ACHN (cell line): ENCODE data around the gene GFRA1.
"Not testable (repeated sequence)": the region's sequence is repeated elsewhere in the genome, so short reads cannot be mapped to it uniquely, and the experiment has no call there.

Source experiments
- DNase-seq: peaks from one replicate; pipeline ENCODE4 v3.0.0-alpha.2; 2015
- in situ Hi-C: cut with HindIII; loops from 2 replicates; pipeline ENCODE4 v1.10.0; 2017; ENCODE audit warnings: low sequenced_read_pairs, low pct_ligation_motif_present, low pct_unique_long_range_greater_than_20kb

The GFRA1 gene

DNA sequence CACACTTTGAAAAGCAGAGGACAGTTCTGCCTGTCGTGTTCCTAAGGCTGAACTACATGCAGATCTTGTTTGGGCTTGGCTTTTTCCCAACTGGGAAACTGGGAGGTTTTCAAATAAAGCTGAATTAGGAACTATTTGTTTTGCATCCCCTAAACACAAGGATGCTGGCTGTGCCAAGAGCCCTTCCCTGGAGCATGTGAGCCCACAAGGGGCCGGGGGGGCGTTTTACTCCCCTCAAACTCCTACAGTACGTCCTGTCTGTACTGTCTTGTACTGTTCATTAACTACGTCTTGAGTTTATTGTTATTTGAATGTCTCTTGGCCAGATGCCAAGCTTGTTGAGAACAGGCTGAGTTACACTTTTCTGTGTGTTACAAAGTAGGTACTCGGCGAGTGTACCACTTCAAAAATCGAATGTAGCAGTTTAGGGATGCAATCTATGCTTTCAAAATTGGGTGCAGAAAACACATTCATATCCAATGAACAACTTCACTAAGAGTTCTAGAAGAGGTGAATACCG, 94.9 kb downstream of the GFRA1 start:
- in situ Hi-C loops = no loop called here
- no peak for DNase-seq

GRCh38 chr10:116175231-116175630, 97.8 kb downstream of the GFRA1 start:
- no peak for DNase-seq
- in situ Hi-C loops = no loop called here

- DNase-seq = no peak
- in situ Hi-C loops = no loop called here
Observed at GRCh38 chr10:116171505-116171904, 101.5 kb downstream of the GFRA1 start.

- in situ Hi-C loops = no loop called here
- DNase-seq = peak; percentile 38
Observed at GRCh38 chr10:116170815-116171250, 102.2 kb downstream of the GFRA1 start.

DNA sequence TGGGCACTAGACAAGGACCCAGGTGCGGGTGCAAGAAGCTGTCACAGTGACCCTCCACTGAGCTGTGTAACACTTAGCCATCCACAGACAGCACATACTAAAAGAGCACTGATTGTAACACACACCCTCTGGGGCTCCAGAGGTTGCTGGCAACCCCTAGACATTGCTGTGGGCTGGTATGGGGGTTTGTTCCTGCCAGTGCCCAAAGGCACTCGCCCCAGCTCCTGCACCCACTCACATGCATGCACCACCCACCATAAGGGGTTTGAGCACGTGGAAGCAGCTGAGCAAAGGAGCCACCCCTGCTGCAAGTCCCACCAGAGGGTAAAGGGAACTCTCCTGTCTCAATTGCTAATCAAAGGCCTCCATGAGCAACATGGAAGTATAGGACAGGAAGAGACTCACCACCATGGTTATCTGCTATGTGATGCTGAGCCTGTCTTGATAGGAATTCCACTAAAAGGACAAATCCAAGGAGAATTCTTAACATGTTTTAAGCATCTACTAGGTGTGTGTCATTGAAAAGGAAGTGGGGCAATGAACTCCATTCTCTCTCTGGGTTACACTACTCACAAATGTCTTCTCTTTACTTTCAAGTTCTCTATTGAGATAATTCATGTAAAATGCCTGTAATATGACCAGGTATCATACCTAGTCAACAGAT, 103.1 kb downstream of the GFRA1 start:
- in situ Hi-C loops = no loop called here
- DNase-seq = no peak

- DNase-seq = no peak
- in situ Hi-C loops = no loop called here
Observed at GRCh38 chr10:116168745-116169144, 104.3 kb downstream of the GFRA1 start.

DNA sequence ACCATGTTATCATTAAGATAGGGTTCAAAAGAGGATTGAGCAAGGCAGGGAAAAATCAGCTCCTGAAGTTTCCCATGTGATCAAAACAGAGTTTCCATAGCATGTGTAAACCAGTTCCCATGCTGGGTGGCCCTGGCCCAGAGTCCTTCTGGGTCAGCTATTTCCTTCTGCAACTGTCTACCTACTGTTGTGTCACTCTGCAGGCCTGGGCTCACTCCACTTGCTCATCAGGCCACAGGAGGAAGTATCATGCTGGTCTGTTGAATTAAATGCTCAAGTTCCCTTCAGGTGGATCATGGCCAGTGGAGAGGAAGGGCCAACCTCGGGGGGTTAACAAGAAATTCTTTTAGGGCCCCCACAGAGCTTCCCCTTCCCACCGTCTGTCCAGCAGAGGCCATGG, 104.7 kb downstream of the GFRA1 start:
- in situ Hi-C loops = no loop called here
- DNase-seq = no peak

DNA sequence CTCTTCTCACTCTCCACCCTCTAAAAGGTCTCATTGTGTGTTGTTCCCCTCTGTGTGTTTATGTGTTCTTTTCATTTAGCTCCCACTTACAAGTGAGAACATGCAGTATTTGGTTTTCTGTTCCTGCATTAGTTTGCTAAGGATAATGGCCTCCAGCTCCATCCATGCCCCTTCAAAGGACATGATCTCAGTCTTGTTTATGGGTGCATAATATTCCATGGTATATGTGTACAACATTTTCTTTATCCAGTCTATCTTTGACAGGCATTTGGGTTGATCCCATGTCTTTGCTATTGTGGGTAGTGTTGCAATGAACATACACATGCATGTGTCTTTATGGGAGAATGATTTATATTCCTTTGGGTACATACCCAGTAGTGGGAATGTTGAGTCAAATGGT, 107.1 kb downstream of the GFRA1 start:
- in situ Hi-C loops, DNase-seq: not testable (repeated sequence)

- in situ Hi-C loops = no loop called here
- no peak for DNase-seq
Observed at GRCh38 chr10:116164291-116164690, 108.7 kb downstream of the GFRA1 start.

DNA sequence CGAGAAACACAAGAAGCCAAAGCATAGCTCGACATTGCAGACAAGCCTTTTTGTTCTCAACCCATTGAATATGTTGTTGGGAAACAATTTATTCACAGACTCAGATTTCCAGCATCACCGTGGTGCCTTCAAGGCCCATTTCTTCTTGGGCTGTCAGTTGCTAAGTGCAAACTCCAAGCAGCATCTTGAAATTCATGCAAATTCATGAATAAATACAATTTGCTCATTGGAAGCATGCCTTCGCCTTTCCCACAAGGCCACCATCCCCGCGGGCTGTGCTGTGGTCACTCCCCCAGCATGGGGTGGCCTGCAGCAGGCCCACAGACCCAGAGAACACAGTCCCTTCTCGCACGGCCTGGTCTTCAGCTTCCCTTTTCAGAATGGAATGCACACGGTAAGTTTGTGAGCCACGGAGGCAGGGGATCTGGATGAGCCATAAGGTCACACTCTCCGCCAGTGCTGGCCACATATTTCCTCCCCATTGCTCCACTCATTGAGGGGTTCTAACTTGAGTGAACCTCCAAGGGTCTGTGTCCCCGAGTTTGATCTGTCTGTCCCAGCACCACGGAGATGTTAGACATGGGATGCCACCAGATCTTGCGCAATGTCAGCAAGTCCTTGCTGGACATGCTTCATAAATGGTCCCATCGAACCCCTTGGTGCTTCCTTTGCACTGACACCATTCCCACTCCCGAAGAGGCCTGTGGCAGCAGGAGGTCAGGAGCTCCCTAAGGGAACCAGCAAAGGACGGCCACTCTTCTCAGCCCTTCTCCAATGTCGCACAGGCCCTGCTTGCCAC, 109.5 kb downstream of the GFRA1 start:
- in situ Hi-C loops = no loop called here

DNA sequence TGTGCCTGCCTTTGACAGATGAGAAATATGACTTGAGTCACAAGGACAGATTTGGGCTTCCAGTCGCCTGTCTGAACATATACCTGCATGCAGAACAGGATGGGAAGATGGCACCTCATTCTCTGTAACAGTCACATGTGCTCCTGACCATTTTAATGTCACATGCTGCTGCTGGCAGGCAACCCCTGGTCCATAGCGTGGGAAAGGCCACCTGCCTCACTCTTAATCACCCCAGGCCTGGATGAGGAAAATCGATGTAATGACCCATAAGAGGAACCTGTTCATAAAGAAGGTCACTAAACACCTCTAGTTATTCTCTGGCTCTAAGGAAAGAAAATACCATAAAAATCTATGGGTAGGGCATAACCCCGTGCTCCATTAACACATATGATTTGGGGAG, 110.2 kb downstream of the GFRA1 start:
- in situ Hi-C loops = no loop called here

More for the DNA sequence above, 109.5 kb downstream of the GFRA1 start:
- no peak for DNase-seq

GRCh38 chr10:116160271-116160670, 112.7 kb downstream of the GFRA1 start:
- in situ Hi-C loops = no loop called here
- no peak for DNase-seq

More for the DNA sequence above, 110.2 kb downstream of the GFRA1 start:
- no peak for DNase-seq

GRCh38 chr10:116159197-116159596, 113.8 kb downstream of the GFRA1 start:
- in situ Hi-C loops = no loop called here
- no peak for DNase-seq

- no peak for DNase-seq
- in situ Hi-C loops = no loop called here
Observed at GRCh38 chr10:116158036-116158435, 115.0 kb downstream of the GFRA1 start.

- DNase-seq = no peak
- in situ Hi-C loops = no loop called here
Observed at GRCh38 chr10:116157485-116157884, 115.5 kb downstream of the GFRA1 start.

DNA sequence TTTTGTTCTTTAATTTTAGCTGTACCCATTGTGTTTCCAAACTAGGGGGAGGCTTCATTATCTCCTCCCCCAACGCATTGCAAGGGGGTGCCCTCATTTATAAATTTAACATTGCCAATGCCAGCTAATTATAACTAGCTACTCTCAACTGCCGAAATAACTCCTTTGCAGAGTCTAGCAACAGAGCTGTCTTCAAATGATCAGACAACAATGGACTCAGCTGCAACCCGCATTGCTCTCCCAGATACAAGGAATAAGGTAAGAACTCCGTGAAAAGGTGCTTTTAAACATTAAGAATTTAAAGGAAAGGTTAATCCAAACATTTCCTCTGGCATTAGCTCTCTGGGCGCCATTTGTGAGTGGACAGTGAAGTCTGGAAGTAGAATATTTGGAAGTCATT, 116.2 kb downstream of the GFRA1 start:
- no peak for DNase-seq
- in situ Hi-C loops = no loop called here

- DNase-seq = no peak
- in situ Hi-C loops = no loop called here
Observed at GRCh38 chr10:116155191-116155590, 117.8 kb downstream of the GFRA1 start.

GRCh38 chr10:116154651-116155050, 118.4 kb downstream of the GFRA1 start:
- DNase-seq = peak; percentile 50

DNA sequence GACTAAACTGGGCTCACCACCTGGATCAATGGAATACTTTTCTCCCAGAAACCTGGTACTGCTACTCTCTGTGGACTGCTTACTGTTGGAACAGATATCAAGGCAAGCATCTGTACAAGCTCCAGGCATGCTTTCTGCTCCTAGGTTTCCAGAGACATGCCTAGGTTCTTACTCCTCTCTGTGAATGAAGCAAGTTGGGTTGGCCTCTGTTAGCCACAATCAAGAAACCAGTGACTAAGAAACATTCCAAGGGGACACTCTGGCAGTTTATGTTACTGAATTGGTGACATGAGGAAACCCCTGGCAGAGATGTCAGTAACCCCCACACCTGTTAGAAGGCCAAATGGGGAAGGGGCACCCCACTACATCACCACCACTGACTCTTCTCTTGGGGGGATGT, 121.9 kb downstream of the GFRA1 start:
- in situ Hi-C loops = no loop called here
- DNase-seq = peak; percentile 48

More at GRCh38 chr10:116154651-116155050, 118.4 kb downstream of the GFRA1 start:
- in situ Hi-C loops = no loop called here

DNA sequence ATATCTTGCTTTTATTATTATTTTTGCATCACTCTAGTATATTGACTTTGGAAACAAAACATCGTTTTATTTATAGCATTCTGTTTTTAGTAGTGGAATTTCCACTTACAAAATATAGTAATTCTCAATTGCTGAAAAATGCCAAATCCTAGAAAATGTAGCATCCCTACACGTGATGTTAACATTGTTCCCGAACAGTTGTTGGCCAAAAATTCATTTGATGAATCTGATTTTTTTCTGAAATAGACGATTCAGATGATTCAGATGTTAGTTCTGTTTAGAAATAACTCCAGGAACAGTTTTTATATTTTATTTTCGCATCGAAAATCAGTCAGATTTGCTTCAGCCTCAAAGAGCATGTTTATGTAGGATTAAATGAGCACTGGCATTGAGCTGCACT, 122.4 kb downstream of the GFRA1 start:
- in situ Hi-C loops = no loop called here
- no peak for DNase-seq
